Upper lobe of left lung (tissue), 6 donors: Measurements from ENCODE around the gene C3orf20. TPM values are rescaled to one million over a fixed set of nuclear protein-coding genes. Genes with fewer than 3 reads are reported as not detected.

Source experiments
- ATAC-seq, 2 donors: fragments of 200-7000 bp; cut with Tn5 transposase; one replicate each; pipeline ENCODE4 v1.9.1; 2022; ENCODE audit warnings: mild to moderate bottlenecking in 2 of 2, moderate library complexity in 2 of 2; ENCODE audit not compliant: low FRiP score in 2 of 2
- DNase-seq, 2 donors: peaks; one replicate each; pipeline ENCODE4 v3.0.0-alpha.2; 2019 to 2020
- H3K27ac ChIP-seq, 4 donors: fragments of 200-600 bp; sonication (generic); one replicate each; pipeline ENCODE4 v1.5.1; 2016 to 2019
- H3K27me3 ChIP-seq, 4 donors: fragments of 200-600 bp; sonication (generic); one replicate each; pipeline ENCODE4 v1.5.1; 2017 to 2019
- H3K36me3 ChIP-seq, 4 donors: fragments of 200-600 bp; sonication (generic); one replicate each; pipeline ENCODE4 v1.5.1; 2016 to 2019
- H3K4me1 ChIP-seq, 4 donors: fragments of 200-600 bp; sonication (generic); one replicate each; pipeline ENCODE4 v1.5.1; 2018 to 2019
- H3K4me3 ChIP-seq, 4 donors: fragments of 200-600 bp; sonication (generic); one replicate each; pipeline ENCODE4 v1.5.1; 2017 to 2019; ENCODE audit warnings: mild to moderate bottlenecking in 2 of 4, moderate library complexity in 1 of 4
- H3K9me3 ChIP-seq, 4 donors: fragments of 200-600 bp; sonication (generic); one replicate each; pipeline ENCODE4 v1.5.1; 2018 to 2019
- CTCF ChIP-seq, 6 experiments: fragments of 450-650 bp in 4 of 6; fragments of 200-600 bp in 2 of 6; sonication (generic) in 2 of 6; IDR thresholded peaks; one replicate each; pipeline ENCODE4 v1.5.1; 2016 to 2019; ENCODE audit warnings: antibody characterized with exemption in 6 of 6
- EP300 ChIP-seq, 4 donors: sonication (generic); formaldehyde crosslinking; IDR thresholded peaks; one replicate each; pipeline ENCODE4 v1.5.1; 2017; ENCODE audit warnings: antibody characterized with exemption in 4 of 4, control low read depth in 2 of 4
- POLR2A ChIP-seq, 4 donors: fragments of 450-650 bp; IDR thresholded peaks; one replicate each; pipeline ENCODE4 v1.5.1; 2016 to 2017; ENCODE audit warnings: antibody characterized with exemption in 4 of 4, mild to moderate bottlenecking in 2 of 4
- POLR2AphosphoS5 ChIP-seq, 2 donors: sonication (generic); formaldehyde crosslinking; IDR thresholded peaks; one replicate each; pipeline ENCODE4 v1.5.1; 2017; ENCODE audit warnings: antibody characterized with exemption in 2 of 2
- whole genome bisulfite sequencing, 2 donors: methylation state at CpG; one replicate each; pipeline ENCODE4 v1.1.5; 2017 to 2018; 5-methylcytosine and 5-hydroxymethylcytosine counted together
- total RNA-seq, 6 donors: library from RNA; depleted of rRNA in 4 of 6; stranded (reverse); fragments of >200 nt in 4 of 6; gene quantifications; one replicate each; pipeline versions ENCODE4 v1.1.0 to v1.2.1, GENCODE V29; 2016 to 2021
- donor health status: DM: no; HTN: no; CAD: no; lungs with moderate emphysema.
- donor health status: DM: no; HTN: yes; CAD: no; lungs with severe emphysema.

C3orf20 gene
- total RNA-seq, 6 donors from 2014 or later: 0.09 to 0.11 (median 0.10) TPM; not detected in 3

- no peak for DNase-seq
- no peak overlapping the region for H3K4me3 ChIP-seq
- no peaks in the 10 kb centered on the region for H3K4me1 ChIP-seq
- no peaks in the 10 kb centered on the region for H3K9me3 ChIP-seq
- WGBS, 2 donors: 71 to 72% methylated on average over 3 to 5 of the region's 5 CpGs
- TF ChIP-seq POLR2AphosphoS5 (IDR thresholded peaks at IDR 0.05): no peak
- no peak for TF ChIP-seq POLR2A (IDR thresholded peaks at IDR 0.05)
- no peak for TF ChIP-seq EP300 (IDR thresholded peaks at IDR 0.05)
- TF ChIP-seq CTCF (IDR thresholded peaks at IDR 0.05): no peak
- no peak for ATAC-seq
- H3K27ac ChIP-seq: no peak overlapping the region
- no peaks in the 10 kb centered on the region for H3K36me3 ChIP-seq
- H3K27me3 ChIP-seq: no peaks in the 10 kb centered on the region
These were observed 43.8 kb upstream of the C3orf20 start for GRCh38 chr3:14631101-14631497.

- no peak for ATAC-seq
- Histone ChIP-seq H3K4me3 (no peak overlapping the region), H3K27ac (no peak overlapping the region), H3K4me1 (no peaks in the 10 kb centered on the region), H3K27me3 (no peaks in the 10 kb centered on the region), H3K36me3 (no peaks in the 10 kb centered on the region), H3K9me3 (no peaks in the 10 kb centered on the region)
- 81 to 82% methylated on average over 8 of the region's 8 CpGs for WGBS, 2 donors
- TF ChIP-seq POLR2AphosphoS5 (IDR thresholded peaks at IDR 0.05) (no peak), EP300 (IDR thresholded peaks at IDR 0.05) (no peak), CTCF (IDR thresholded peaks at IDR 0.05) (no peak), POLR2A (IDR thresholded peaks at IDR 0.05) (no peak)
- no peak for DNase-seq
These were observed 43.1 kb upstream of the C3orf20 start for GRCh38 chr3:14631687-14632441.

DNA sequence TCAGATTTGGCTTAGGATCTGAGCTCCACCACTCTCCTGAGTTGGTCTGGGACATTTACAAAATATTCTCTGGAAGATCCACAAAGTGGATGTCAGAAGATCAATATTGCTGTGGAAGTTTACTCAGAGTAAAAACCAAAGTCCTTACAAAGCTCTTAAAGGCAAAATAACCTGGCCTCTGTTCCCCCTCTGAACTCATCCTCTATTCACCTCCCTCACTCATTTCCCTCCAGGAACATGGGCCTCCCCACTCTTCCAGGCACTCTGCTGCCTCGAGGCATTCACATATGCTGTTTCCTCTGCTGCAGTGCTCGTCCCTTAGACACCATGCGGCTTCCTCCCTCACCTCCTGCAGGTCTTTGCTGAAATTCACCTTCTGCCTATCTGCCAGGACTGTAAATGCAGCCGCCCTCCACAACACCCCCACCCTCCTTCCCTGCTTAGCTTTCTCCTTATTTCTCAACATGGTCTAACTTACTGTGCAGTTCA lies 42.5 kb upstream of the C3orf20 start:
- H3K36me3 ChIP-seq: no peaks in the 10 kb centered on the region
- H3K27me3 ChIP-seq: no peaks in the 10 kb centered on the region
- H3K4me1 ChIP-seq: no peaks in the 10 kb centered on the region
- H3K4me3 ChIP-seq: no peak overlapping the region
- H3K9me3 ChIP-seq: no peaks in the 10 kb centered on the region
- H3K27ac ChIP-seq: no peak overlapping the region
- WGBS, 2 donors: 49 to 59% methylated on average over 4 of the region's 4 CpGs
- TF ChIP-seq POLR2A (IDR thresholded peaks at IDR 0.05): no peak
- ATAC-seq (no peak), DNase-seq (no peak)

DNA sequence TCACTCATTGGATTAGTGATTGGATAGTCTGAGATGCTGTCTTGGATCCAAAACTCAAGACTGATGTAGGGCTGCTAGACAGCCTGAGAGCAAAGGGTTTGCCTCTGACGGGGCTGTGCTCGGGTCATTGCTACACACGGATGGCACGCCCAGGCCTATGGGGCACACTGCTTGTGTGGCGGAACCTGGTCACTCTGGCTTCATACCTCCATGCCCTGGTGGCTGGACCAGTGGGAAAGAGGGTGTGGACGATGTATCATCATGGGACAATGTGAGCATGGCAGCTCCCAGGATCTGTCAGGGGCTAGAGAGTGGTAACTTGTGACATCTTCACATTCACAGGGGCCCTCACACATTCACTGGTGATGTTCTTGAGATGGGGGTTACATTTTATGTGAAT lies 41.5 kb upstream of the C3orf20 start:
- no peak for DNase-seq
- 84 to 85% methylated on average over 5 to 6 of the region's 6 CpGs for WGBS, 2 donors
- ATAC-seq: no peak
- no peaks in the 10 kb centered on the region for H3K9me3 ChIP-seq
- no peaks in the 10 kb centered on the region for H3K36me3 ChIP-seq
- H3K4me1 ChIP-seq: no peaks in the 10 kb centered on the region
- no peaks in the 10 kb centered on the region for H3K27me3 ChIP-seq
- H3K27ac ChIP-seq: no peak overlapping the region
- TF ChIP-seq CTCF (IDR thresholded peaks at IDR 0.05) (no peak), POLR2AphosphoS5 (IDR thresholded peaks at IDR 0.05) (no peak), POLR2A (IDR thresholded peaks at IDR 0.05) (no peak), EP300 (IDR thresholded peaks at IDR 0.05) (no peak)
- no peak overlapping the region for H3K4me3 ChIP-seq

DNA sequence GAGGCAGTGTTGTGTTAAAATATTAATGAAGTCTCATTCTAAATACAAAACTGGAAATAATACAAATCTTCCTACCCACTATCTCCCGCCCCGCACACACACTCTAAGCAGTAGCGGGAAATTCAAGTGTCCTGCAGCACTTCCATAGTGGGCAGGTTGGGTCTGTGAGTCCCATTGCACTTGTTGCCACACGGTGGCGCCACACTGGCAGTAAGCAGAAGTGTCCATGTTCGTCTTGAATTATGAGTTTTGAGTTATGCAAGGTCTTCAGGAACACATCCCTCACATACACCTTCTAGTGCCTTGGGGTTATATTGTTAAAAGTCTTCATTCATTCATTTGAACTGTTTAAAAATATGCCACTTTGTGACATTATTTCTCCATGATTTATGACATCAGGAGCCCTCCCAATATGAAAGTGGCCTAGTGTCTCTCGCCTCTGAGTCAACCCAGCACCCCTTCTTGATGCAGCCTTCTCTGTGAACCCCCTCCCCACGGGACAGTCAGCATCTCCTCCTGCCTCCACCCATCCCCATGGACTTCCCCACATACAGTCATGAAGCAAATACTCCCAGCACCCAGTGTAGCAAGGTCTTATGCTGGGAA lies 41.0 kb upstream of the C3orf20 start:
- DNase-seq (peak in 1 of 2 donors; percentile 77), ATAC-seq (peak; percentile 61 to 73)
- no peaks in the 10 kb centered on the region for H3K9me3 ChIP-seq
- no peaks in the 10 kb centered on the region for H3K4me1 ChIP-seq
- 33% methylated on average over 8 of the region's 8 CpGs for WGBS, 2 donors
- H3K27me3 ChIP-seq: no peaks in the 10 kb centered on the region
- H3K4me3 ChIP-seq: no peak overlapping the region
- H3K36me3 ChIP-seq: no peaks in the 10 kb centered on the region
- H3K27ac ChIP-seq: no peak overlapping the region
- TF ChIP-seq POLR2A (IDR thresholded peaks at IDR 0.05): no peak
- TF ChIP-seq CTCF (IDR thresholded peaks at IDR 0.05): peak; percentile 57 to 74 (median 67)
- no peak for TF ChIP-seq POLR2AphosphoS5 (IDR thresholded peaks at IDR 0.05)
- TF ChIP-seq EP300 (IDR thresholded peaks at IDR 0.05): no peak
